ENCODE results near the gene AP1M2.
"Not testable (repeated sequence)": the region's sequence is repeated elsewhere in the genome, so short reads cannot be mapped to it uniquely, and the experiment has no call there.

Gene AP1M2

GRCh38 chr19:10533646-10534386 is 53.3 kb downstream of the AP1M2 start:
- no peak for DNase-seq

- DNase-seq, result no peak
Measured at GRCh38 chr19:10532457-10532856, 54.7 kb downstream of the AP1M2 start.

- not testable (repeated sequence) for DNase-seq
Measured at GRCh38 chr19:10526887-10527286, 60.2 kb downstream of the AP1M2 start.

GRCh38 chr19:10525636-10526035 is 61.5 kb downstream of the AP1M2 start:
- DNase-seq, result no peak

- peak; percentile 60 for DNase-seq
Measured at GRCh38 chr19:10523135-10523636, 63.9 kb downstream of the AP1M2 start.
